Measurements from ENCODE around the gene NEMF.
"Not testable (repeated sequence)": the region's sequence is repeated elsewhere in the genome, so short reads cannot be mapped to it uniquely, and the experiment has no call there.

NEMF gene, protein sequence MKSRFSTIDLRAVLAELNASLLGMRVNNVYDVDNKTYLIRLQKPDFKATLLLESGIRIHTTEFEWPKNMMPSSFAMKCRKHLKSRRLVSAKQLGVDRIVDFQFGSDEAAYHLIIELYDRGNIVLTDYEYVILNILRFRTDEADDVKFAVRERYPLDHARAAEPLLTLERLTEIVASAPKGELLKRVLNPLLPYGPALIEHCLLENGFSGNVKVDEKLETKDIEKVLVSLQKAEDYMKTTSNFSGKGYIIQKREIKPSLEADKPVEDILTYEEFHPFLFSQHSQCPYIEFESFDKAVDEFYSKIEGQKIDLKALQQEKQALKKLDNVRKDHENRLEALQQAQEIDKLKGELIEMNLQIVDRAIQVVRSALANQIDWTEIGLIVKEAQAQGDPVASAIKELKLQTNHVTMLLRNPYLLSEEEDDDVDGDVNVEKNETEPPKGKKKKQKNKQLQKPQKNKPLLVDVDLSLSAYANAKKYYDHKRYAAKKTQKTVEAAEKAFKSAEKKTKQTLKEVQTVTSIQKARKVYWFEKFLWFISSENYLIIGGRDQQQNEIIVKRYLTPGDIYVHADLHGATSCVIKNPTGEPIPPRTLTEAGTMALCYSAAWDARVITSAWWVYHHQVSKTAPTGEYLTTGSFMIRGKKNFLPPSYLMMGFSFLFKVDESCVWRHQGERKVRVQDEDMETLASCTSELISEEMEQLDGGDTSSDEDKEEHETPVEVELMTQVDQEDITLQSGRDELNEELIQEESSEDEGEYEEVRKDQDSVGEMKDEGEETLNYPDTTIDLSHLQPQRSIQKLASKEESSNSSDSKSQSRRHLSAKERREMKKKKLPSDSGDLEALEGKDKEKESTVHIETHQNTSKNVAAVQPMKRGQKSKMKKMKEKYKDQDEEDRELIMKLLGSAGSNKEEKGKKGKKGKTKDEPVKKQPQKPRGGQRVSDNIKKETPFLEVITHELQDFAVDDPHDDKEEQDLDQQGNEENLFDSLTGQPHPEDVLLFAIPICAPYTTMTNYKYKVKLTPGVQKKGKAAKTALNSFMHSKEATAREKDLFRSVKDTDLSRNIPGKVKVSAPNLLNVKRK

DNA sequence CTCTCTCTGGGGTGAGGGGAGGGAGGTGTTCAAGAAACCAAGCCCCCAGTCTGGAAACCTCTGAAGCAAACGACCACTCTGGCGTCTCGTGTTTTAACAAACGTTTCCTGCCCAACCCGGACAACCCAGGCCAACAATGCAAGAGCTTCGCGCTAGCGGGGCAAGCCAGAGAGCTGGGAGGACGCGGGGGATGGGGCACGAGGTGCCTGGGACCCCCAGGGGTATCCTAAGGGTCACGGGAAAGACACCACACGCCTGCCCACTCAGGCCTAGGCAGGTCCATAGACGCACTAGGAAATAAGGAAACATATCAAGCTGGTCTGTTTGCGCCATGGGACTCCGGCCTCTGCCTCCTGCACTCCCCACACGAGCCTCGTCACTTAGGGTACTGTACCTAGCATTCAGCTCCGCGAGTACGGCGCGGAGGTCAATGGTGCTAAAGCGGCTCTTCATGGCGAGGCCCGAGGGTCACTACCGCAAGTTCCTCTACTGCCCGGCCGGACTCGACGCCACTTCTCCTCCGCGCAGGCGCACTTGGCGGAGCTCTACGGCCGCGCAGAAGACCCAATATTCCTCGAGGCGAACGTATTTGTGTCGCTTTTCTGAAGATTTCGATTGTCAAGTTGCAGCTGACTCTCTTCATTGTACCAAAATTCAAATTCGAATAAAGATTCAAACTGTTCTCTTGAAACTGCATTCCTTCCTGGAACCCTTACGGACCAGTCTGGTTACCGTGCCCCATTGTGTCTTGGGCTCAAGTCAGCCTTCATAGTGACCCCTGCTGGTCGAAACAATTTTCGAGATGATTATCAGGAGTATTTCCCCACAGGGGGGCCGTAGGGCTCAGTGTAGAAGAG, at the start of gene NEMF:
Gene NEMF, minus strand, starts transcription at position 488 of the 857 bp plus-strand sequence. Its CDS starts 35 bp downstream, at position 453.
- DNase-seq, result peak; percentile 81

DNA sequence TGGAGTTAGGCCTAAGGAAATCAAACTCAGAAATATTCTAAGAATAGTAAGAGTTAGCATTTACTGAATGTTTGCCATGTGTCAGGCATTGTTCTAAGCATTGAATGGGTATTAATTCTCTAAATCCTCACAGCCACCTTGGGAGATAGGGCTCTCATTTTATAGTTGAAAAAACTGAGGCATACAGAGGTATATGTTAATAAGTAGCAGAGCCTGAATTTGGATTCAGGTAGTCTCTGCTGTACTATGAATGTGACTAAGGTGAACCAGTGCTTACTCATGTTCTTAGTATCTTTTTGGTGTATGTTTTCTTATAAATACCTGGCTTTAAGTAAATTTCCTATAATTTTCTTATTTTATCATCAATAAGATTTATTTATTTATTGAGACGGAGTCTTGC, 48.4 kb upstream of the NEMF start:
- DNase-seq, result no peak

DNA sequence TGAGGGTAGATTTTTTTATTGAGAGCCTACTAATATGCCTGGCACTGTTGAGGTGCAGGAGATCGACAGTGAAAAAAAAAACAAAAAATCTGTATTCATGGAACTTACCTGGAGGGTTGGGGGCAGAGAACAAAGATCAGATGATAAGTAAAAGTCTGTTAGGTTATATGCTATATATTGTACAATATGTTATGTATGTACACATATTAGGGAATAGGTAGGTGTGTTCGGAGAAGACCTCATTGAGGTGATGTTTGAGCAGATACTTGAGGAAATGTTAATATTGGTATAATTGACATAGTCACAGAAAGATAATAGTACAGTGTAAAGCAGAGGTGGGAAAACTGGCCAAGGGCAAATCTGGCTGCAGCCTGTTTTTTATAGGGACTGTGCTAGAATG, 45.9 kb upstream of the NEMF start:
- DNase-seq, result no peak

DNA sequence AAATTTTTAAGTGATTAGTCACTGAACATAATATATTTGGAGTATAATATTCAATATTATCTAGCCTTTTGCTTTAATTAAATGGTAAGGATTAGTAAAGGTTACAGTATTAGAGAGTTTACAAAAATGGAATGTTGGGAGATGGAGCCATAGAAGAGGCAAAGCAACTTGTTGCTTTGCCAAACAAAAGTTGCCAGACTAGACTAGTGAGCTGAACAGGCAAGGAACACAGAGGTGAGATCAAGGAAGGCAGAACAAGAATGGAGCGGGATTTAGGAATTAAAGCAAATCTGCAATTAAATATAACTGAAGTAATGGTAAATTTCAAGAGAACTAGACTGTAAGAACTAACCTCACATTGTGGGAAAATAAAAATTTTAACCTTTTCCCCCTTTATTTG, 45.4 kb upstream of the NEMF start:
- no peak for DNase-seq

DNA sequence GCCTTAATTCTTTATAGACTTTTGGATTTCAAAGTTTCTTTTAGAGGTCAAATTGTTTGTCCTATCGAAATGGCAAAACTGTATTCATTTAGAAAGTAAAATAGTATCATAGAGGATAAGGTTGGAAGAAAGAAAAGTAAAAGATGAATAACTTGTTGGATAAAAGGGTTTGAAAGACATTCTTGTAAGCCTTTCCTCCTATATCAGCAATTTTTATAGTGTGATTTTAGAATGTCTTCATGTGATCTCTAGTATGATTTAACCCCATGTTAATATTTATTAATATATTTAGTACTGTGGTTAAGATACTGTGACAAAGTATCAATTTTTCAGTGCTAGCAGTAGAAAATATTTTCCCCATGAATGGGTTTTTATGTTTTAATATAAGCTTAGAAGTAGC, 44.8 kb upstream of the NEMF start:
- no peak for DNase-seq

DNA sequence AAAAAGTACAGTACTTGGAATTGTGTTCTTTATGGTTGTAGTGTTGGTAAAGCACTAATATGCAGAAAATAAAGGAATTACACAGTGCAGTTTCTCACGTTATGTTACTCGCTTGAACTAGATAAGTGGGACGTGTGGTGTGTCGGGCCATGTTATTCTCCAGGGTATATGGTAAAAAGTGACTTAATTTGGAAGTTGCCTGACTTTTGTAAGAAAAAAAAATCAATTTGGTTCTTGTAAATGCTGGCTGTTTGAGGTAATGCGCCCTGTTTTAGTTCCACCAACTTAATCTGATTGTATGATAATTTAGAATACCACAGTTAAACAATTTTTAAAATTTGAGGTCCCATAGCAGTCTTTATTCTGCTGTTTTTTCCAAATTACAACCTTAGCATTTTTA, 44.4 kb upstream of the NEMF start:
- DNase-seq, result no peak

DNA sequence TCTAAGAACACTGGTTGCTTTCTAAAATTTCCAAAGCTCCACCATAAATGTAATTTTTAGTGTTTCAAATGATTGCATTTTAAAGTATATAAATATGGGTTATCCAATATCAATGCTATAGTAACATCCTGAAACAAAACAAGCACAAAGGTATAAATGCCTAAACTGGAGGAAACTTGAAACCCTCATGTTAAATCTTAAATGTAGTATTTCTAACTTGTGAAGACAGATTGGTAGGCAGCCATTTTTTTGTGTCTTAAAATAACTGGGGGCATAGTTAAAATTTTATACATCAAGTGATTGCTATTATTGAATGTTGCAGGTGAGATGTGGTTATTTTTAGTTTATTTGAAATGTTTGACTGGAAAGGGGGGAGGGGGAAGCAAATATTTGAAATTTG, 43.7 kb upstream of the NEMF start:
- DNase-seq, result not testable (repeated sequence)

DNA sequence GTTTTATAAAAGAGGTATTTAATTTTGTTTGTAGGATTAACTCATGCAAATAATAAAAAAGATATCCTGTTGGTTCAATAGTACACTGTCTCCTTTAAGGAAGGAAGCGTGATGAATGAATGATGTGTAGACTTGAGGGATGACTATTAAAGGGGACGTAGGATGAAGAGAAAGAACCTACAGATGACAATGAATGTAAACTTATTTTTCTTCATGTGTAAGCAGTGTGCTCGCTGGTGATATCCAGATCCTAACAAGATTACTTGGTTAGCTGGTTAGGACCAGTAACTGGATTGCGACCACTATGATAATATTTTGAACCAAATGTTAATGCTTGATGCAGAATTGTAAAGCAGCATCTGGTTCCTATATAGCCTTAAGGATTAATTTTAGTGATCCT, 42.9 kb upstream of the NEMF start:
- DNase-seq, result no peak

DNA sequence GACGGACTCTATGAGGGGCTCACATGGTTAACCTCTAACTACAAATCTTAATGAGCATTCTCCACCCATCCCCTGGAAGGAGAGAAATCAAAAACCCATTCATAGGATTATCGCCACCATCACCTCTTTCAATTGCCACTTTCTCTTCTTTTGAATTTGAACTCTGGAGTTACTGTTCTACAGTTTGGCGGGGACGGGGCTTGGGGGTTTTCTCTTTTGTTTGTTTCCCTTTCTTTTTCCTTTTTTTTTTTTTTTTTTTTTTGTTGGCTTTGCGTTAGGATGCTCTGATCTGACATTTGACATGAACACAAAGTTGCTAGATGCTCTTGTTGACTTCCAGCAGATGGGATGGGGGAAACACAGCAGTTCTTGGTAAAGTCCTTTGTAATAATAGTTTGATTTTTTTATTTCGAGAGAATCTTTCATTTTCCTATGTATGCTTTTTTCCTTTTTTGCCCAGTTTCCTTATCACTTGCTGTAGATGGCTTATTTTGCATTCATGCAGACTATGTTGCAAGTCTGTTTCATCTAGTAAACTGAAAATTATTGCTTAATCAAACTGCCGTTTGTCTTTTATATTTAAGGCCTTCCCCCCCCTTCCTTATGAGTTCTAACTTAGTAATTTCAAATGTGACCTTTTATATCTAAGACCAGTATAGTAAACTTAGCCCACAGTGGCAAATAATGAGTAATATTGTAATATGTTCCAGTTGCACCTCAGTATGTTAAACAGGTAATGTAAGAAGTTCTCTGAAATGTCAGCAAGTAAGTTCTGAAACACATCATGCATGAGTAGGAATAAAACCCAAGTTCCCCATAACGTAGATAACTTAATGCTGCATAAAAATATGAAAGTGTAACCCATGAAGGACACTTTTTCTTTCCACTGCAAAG, 41.9 kb upstream of the NEMF start:
- not testable (repeated sequence) for DNase-seq

DNA sequence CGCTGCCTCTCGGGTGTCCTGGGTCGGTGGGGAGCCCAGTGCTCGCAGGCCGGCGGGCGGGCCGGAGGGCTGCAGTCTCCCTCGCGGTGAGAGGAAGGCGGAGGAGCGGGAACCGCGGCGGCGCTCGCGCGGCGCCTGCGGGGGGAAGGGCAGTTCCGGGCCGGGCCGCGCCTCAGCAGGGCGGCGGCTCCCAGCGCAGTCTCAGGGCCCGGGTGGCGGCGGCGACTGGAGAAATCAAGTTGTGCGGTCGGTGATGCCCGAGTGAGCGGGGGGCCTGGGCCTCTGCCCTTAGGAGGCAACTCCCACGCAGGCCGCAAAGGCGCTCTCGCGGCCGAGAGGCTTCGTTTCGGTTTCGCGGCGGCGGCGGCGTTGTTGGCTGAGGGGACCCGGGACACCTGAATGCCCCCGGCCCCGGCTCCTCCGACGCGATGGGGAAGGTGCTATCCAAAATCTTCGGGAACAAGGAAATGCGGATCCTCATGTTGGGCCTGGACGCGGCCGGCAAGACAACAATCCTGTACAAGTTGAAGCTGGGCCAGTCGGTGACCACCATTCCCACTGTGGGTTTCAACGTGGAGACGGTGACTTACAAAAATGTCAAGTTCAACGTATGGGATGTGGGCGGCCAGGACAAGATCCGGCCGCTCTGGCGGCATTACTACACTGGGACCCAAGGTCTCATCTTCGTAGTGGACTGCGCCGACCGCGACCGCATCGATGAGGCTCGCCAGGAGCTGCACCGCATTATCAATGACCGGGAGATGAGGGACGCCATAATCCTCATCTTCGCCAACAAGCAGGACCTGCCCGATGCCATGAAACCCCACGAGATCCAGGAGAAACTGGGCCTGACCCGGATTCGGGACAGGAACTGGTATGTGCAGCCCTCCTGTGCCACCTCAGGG, 41.0 kb upstream of the NEMF start:
- DNase-seq, result peak; percentile 39

DNA sequence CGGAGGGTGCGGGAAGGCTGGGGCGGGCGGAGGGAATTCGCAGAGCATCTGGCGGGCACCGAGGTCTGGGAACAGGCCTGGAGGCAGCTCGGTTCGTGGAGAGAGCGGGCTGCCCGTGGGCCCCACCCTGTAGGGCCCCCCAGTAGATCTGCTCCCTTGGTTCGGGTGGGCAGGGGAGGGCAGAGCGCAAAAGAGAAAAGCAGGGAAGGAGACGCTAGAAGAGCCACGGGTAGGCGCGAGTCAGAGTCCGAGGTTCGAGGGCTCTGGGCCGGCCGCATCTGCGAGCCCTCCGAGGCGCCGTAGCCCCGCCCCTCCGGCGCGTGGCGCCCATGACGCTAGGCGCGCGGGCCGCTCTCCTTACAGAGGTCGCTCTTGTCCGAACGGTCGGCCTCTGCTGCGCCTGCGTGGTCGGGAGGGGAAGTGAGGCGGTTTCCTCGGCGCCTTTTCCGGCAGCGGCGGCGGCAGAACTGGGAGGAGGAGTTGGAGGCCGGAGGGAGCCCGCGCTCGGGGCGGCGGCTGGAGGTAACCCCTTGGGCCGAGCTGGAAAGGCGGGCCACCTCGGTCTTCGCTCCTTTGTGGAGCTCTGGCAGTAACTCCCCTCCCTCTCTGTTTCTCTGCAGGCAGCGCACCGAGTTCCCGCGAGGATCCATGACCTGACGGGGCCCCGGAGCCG, 40.2 kb upstream of the NEMF start, which contains the start of gene ARF6:
Gene ARF6, plus strand, starts transcription at position 447 of the 673 bp plus-strand sequence. CDS start 655 bp downstream, outside the sequence.
- peak; percentile 97 for DNase-seq

DNA sequence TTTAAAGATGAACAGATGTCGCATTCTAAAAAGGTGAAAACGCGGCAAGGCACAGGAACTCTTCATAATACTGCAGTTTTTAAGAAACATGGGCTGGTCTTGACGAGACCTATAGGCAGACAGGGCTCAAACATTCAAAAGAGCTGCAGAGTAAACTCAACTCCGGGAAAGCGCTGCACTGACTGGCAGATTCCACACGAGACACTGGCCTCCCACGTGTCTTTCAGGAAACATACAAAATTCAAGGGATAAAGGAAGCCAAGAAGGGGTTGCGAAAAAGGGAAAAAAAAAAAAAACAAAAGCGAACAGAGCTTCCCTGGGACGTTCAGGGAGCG, 39.7 kb upstream of the NEMF start:
- peak; percentile 83 for DNase-seq

DNA sequence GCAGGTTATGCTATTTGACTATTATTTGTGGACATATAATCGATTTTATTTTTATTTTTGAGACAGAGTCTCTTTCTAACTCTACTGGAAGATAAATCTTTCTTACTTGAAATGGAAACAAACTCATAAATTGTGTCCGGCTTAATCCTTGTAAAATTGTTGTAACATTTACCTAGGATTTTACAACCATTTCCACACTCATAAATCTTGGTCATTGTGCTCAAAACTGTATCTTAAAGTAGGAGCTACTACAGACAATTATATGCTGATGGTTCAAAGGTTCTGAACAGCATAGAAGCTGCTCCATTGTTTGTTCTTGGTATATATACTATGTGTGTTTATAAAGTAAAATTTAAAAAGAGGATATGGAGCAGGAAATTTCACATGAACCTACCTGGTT, 35.7 kb upstream of the NEMF start:
- DNase-seq, result no peak

DNA sequence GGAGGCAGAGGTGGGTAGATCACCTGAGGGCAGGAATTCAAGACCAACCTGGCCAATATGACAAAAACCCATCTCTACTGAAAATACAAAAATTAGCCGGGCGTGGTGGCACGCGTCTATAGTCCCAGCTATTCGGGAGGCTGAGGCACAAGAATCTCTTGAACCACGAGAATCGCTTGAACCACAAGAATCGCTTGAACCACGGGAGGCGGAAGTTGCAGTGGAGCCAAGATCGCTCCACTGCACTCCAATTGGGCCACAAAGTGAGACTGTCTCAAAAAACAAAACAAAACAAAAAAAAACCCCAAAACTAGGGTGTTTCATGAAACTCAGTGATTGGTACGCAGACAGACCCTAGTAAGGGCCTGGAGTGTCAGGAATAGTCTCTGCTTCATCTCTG, 33.9 kb upstream of the NEMF start:
- DNase-seq, result no peak

DNA sequence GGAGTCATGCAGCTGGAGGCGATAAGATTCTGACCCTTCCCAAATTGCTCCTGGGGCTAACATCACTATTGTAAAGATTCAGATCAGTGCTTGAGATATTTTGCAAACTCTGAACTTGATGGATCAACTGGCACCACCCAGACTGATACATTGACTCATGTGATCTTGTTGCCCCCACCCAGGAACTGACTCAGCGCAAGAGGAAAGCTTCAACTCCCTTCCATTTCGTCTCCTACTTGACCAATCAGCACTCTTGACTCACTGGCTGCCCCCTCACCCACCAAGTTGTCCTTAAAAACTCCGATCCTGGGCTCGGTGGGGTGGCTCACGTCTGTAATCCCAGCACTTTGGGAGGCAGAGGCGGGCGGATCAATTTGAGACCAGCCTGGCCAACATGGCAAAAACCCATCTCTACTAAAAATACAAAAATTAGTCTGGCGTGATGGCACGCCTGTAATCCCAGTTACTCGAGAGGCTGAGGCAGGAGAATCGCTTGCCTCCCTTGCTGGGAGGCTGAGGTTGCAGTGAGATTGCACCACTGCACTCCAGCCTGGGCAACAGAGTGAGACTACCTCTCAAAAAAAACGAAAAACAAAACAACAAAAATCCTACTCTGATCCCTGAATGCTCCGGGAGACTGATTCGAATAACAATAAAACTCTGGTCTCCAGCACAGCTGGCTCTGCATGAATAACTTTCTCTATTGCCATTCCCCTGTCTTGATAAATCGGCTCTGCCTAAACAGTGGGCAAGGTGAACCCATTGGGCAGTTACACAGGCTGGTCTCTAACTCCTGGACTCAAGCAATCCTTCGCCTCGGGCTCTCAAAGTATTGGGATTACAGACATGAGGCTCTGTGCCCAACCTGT, 30.5 kb upstream of the NEMF start:
- DNase-seq, result peak; percentile 40

DNA sequence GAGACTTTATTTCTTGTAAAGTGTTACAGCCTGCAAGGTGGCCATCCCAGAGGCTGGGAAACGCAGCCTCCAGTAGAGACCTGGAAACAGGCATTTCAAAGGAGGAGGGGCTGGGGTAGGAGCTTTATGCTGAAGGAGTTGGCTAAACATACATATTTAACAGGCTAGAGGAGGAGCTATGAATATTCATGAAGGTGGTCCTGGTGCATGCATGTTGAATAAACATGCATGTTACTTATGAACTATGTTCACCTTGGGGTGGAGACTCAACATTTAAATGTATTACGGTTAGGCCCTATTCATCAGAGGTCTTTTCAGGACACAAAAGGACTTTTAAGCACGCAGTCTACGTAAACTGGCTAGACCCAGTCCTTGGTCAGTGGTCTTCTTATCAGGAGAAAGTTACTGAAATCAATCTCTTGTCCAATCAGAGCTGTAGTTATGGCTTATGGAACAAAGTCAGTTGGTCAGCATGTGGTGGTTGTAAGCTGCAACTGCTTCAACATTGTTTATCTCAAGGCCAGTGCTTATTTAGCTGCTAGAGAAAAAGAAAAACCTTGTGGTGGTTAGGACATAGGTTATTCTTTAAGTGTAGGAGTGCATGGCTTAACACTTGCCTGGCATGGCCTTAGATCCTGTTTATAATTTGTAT, 28.9 kb upstream of the NEMF start:
- no peak for DNase-seq

DNA sequence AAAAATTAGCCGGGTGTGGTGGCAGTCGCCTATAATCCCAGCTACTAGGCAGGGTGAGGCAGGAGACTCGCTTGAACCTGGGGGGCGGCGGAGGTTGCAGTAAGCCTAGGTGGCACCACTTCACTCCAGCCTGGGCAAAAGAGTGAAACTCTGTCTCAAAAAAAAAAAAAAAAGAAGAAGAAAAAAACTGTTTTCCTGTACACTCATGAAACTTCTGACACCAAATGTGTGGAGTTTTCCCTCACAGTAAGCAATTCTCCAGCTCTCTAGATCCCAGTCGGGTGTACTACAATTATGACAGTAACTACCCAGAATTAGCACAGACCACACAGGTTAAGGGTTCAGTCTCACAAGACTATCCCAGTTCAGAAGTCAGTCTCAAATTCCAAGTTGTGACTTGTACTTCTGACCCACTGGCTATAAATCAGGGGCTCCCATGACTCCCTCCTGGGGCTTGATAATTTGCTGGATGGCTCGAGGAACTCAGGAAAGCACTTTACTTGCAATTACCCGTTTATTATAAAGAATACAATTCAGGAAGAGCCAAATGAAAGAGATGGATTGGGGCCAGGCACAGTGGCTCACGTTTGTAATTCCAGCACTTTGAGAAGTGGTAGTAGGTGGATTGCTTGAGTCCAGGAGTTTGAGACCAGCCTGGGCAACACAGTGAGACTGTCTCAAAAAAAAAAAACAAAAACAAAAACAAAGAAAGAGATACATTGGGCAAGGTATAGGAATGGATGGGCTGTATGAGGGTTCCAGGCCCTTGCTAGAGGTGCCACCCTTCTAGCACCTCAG, 27.9 kb upstream of the NEMF start:
- peak; percentile 67 for DNase-seq
